Lower leg skin (tissue), 3 donors: ENCODE results near the gene ATPAF2.

Experiments
- CTCF ChIP-seq, 3 donors: fragments of 450-650 bp; IDR thresholded peaks; one replicate each; pipeline ENCODE4 v1.5.1; 2016; ENCODE audit warnings: antibody characterized with exemption in 3 of 3, mild to moderate bottlenecking in 3 of 3, moderate library complexity in 2 of 3
- POLR2A ChIP-seq, 2 donors: fragments of 450-650 bp; IDR thresholded peaks; one replicate each; pipeline ENCODE4 v1.6.1; 2016 to 2017; ENCODE audit warnings: antibody characterized with exemption in 2 of 2, mild to moderate bottlenecking in 1 of 2, moderate library complexity in 1 of 2

DNA sequence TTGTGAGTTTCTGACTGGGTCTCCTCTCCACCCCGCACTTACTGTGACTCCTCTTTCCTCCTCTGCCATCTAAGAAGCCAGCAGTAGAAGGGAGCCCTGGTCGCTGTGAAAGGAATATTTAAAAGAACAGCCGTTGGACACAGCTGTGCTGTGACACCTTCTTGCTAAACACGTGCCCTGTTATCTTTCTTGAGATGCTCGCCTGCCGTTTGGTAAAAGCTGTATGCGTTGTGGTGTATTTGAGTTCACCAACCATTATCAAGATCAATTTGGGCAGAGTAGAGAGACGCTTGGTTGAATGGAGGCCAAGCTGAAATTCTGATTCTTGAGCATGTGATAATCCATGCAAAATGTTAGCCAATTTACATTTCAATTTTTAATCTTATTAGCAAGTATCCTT is 4.0 kb upstream of the ATPAF2 start:
- TF ChIP-seq POLR2A (IDR thresholded peaks at IDR 0.05) (no peak), CTCF (IDR thresholded peaks at IDR 0.05) (no peak)
